NAMALWA (cell line): ENCODE results near the gene BEND7.
"Not testable (repeated sequence)": the region's sequence is repeated elsewhere in the genome, so short reads cannot be mapped to it uniquely, and the experiment has no call there.

ENCODE experiments used
- DNase-seq: peaks from one replicate; pipeline ENCODE4 v3.0.0-alpha.2; 2015; ENCODE audit warnings: low spot score

BEND7 gene

DNA sequence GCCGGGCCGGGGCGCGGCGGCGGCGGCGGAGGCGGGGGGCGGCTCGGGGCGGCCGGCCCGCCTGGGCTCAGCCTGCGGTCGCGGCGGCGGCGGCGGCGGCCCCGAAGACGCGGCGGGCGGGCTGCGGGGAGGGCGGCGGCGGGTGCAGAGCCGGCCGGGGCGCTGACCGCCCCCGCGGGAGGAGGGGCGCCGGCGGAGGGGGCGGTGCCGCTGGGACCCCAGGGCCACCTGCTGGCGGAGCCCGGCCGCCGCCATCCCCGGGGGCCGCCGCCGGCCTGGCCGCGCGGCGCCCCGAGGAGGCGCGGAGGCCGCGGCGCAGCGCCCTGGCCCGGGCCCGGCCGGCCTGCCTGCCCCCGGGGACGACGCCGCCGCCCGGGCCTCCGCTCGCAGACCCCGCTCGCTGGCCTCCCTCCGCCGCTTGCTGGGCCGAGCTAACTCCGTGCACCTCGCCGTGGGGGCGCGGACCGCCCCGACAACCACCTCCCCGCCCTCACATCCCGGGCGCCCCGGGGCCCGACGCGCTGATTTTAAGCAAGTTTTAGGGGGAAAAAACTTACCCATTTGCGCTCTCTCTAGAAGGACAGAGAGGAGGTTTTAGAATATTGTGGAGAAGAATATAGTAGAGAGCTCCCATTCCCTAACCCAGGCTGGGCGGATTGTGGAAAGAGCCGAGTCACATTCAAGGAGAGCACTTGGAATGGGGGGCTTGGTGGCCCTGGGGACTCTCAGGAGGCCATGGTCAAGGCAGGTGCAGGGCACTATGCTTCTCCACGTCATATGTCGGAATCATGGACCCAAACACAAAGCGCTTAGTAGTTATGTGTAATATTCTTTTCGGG, at the start of gene BEND7:
BEND7 (minus strand) TSS at position 140 of the 839 bp plus-strand sequence. CDS start 481 bp downstream, outside the sequence.
- DNase-seq, result no peak

- no peak for DNase-seq
These were observed 45.1 kb upstream of the BEND7 start for GRCh38 chr10:13573960-13574359.

GRCh38 chr10:13571541-13571940, 42.7 kb upstream of the BEND7 start:
- no peak for DNase-seq

- no peak for DNase-seq
These were observed 38.2 kb upstream of the BEND7 start for GRCh38 chr10:13567030-13567429.

DNA sequence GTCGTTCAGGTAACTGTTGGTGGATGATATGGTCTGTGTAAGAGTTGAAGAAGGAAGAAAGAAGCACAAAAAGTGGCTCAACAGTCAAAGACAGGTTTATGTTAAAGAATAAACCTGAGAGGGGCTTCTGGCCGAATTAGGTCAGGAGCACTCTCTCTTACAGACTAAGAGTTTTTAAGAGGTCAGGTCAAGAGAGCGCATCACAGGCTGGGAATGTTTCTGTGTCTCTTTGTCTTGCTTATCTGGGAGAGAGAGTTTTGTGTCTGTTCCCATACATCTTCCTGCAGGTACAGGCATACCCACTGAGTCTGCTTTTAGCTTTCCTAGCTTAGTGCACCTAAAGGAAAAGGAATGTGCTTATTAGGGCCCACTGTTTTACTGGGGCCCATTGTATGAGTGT, 35.8 kb upstream of the BEND7 start:
- DNase-seq, result no peak

GRCh38 chr10:13563481-13564445, 34.9 kb upstream of the BEND7 start:
- no peak for DNase-seq

DNA sequence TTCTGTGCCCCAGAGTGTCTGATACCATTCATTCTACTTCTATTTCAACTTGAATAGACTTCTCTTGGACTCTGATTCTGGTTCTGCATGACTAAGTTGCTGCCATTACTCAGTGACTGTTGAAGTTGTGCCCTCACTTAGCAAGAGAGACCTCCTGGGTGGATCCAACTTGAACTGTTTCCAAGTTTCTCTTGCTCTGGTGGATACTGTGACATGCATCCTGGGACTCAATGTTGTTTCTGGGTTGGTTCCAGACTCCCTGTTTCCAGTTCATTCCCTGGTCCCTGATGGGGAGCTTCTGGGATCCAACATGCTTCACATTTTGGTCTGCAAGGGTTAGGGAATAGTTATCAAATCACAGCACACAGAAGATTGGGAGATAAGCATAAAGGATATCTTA, 31.8 kb upstream of the BEND7 start:
- no peak for DNase-seq

- DNase-seq, result no peak
These were observed 30.4 kb upstream of the BEND7 start for GRCh38 chr10:13559124-13559700.

DNA sequence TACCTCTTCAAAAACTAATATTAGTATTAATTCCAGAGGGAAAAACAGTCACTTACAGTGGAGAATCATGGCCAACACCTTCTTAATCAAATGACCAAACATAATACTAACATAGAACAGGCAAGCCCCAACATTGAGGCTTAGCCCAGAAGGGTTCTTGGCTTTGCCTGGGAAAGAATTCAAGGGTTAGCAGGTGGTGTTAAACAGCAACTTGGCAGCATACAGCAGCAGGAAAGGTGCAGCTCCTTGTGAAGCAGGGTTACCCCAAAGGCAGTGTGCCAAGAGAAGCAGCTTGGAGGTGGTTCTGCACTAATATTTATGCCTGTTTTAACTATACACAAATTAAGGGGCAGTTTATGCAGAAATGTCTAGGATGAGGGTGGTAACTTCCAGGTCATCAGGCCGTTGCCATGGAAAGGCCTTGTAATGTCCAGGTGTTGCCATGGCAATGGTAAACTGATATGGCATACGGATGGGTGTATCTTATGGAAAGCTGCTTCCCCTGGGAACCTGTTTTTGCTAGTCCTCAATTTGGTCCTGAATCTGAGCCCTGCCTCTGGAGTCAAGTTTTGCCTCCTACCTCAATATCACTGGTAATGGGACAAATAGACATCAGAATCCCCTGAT, 27.2 kb upstream of the BEND7 start:
- no peak for DNase-seq

GRCh38 chr10:13550802-13551201, 22.0 kb upstream of the BEND7 start:
- no peak for DNase-seq

- DNase-seq, result no peak
These were observed 13.7 kb upstream of the BEND7 start for GRCh38 chr10:13542533-13542932.

- DNase-seq, result not testable (repeated sequence)
These were observed 9.2 kb upstream of the BEND7 start for GRCh38 chr10:13537985-13538384.

DNA sequence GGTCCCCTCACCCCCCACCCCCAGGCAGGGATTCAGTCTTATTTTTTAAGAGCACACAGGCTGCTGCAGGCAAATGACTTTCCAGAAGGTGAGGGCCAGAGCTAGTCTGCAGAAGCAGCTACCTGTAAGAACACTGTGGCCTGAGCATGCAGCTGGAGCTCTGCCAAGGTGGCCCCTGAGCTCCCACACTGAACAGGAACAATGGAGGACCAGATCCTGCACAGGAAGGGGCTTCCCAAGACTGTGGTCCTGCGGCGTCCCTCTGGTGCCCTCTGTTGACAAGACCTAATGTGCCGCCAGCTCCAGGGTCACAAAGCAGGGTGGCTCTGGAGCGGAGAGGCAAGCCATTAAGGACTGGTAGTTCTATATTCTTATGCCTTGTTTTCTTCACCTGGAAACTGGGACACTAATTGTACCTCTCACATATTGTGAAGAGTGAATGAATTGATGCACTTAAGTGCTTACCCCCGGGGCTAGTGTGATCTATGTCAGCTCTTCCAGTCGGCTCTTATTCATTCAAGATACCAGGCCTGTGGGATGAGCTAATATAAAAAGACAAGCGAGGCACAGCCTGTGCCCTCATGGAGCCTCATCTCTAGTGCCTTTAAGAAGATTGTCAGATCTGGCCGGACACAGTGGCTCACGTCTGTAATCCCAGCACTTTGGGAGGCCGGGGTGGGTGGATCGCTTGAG, 8.0 kb upstream of the BEND7 start:
- peak; percentile 54 for DNase-seq

DNA sequence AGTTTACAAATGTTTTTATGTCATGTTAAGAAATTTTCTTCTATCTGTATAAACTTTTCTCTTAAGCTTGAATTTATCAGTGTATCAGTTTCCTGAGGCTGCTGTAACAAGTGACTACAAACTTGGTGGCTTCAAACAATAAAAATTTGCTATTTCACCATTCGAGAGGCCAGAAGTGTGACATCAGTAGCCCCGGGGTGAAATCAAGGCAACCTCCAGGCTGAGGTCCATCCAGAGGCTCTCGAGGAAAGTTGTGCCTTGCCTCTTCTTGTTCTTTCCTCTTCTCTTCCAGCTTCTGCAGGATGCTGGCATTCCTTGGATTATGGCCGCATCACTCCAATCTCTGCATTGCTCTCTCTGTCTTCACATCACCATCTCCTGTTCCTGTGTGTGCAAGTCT, 6.5 kb upstream of the BEND7 start:
- DNase-seq, result no peak

- no peak for DNase-seq
These were observed 830 bp upstream of the BEND7 start for GRCh38 chr10:13529714-13529973.

GRCh38 chr10:13528123-13528874, 515 bp downstream of the BEND7 start:
- DNase-seq, result no peak

DNA sequence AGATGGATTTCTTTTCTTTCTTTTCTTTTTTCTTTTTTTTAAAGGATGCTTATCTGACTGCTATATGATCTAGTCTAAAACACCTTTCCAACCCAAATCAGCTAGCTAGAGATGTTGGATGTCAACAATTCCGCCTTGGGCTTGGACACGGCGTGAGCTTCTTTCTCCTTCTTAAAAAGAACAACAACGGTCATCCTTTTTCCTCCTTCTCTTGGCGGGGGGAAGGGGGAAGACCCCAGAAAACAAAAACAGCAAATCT, 1.0 kb downstream of the BEND7 start:
- no peak for DNase-seq

GRCh38 chr10:13526948-13527863, 1.6 kb downstream of the BEND7 start:
- no peak for DNase-seq

DNA sequence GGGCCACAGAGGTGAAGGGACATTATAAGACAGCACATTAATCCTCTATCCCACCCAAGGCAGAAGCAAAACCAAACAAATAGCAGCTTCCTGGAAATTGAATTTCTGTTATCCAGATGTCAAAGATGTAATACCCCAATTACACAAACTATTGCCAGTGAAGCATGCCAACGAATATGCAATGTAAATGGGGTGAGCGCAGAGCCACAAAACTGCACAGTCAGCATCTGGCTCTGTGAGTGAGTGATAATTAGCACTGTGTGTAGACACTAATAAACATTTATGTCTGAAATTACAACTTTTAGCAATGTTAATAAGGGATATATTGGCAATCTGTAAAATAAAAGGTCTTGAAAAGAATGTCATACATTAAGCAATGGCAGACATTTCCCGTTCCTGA, 3.2 kb downstream of the BEND7 start:
- no peak for DNase-seq

DNA sequence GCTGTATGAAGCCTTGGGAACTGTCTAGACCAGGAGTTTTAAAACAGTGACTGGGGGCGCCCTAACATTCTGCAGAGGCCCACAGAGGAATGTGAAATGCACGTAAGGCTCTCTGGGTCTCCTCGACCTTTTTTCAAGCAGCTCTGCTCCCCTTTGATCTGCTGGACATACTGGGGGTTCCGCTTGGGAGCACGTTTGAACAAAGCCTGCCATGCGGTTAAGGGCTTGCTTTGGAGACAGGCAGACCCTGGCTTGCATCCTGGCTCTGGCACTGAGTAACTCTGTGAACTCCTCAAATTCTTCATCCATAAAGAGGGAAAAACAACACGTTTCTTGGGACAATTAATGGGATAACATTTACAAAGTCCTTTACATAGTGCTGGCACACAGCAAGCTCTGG, 7.8 kb downstream of the BEND7 start:
- DNase-seq, result no peak
